ENCODE results near the gene NRARP.

DNA sequence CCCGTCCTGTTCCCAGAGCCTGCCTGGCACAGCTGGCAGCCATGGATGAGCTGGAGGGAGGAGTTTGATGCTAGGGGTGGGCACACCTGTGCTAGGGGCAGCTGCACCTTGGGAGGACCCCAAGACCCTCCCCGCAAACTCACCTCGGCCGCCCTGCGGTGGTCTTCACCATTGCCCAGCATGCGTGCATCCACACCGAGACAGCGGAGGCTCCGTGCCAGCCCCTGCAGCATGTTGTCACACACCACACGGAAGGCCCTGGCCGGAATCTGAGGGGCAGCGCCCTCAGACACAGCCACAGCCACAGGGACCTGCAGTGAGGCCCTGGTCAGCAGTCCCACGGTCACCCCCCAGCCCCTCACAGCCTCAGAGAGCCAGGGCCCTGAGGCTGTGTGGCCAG lies 45.9 kb upstream of the NRARP start:
- TF ChIP-seq, protein P1, sequence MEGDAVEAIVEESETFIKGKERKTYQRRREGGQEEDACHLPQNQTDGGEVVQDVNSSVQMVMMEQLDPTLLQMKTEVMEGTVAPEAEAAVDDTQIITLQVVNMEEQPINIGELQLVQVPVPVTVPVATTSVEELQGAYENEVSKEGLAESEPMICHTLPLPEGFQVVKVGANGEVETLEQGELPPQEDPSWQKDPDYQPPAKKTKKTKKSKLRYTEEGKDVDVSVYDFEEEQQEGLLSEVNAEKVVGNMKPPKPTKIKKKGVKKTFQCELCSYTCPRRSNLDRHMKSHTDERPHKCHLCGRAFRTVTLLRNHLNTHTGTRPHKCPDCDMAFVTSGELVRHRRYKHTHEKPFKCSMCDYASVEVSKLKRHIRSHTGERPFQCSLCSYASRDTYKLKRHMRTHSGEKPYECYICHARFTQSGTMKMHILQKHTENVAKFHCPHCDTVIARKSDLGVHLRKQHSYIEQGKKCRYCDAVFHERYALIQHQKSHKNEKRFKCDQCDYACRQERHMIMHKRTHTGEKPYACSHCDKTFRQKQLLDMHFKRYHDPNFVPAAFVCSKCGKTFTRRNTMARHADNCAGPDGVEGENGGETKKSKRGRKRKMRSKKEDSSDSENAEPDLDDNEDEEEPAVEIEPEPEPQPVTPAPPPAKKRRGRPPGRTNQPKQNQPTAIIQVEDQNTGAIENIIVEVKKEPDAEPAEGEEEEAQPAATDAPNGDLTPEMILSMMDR (IDR thresholded peaks at IDR 0.05; ENCODE audit: low read length), result no peak
- TF ChIP-seq EZH2 (IDR thresholded peaks at IDR 0.05; ENCODE audit: borderline replicate concordance, low read length), result no peak

Measured in OCI-LY1 (cell line).